Osteoblast (primary cell): ENCODE data around the gene LRRC18. TPM values are rescaled to one million over a fixed set of nuclear protein-coding genes. Genes with fewer than 3 reads are reported as not detected.

Experiments
- DNase-seq: peaks from one replicate; pipeline ENCODE4 v3.0.0; 2011; ENCODE audit warnings: low spot score, mixed read lengths; ENCODE audit not compliant: insufficient read length; ENCODE audit errors: missing footprints
- H2AFZ ChIP-seq: 2 replicates; pipeline ENCODE4 v1.6.0; 2011; ENCODE audit warnings: mild to moderate bottlenecking, low read length
- H3K27ac ChIP-seq: 2 replicates; pipeline ENCODE4 v1.5.1; 2011; ENCODE audit warnings: mild to moderate bottlenecking, low read depth, low read length, moderate library complexity
- H3K27me3 ChIP-seq: 2 replicates; pipeline ENCODE4 v1.6.0; 2012; ENCODE audit warnings: mild to moderate bottlenecking, control low read depth, inconsistent platforms, low read length, moderate library complexity; ENCODE audit not compliant: insufficient read depth
- H3K36me3 ChIP-seq: 2 replicates; pipeline ENCODE4 v1.5.1; 2011; ENCODE audit warnings: mild to moderate bottlenecking, low read length, control low read depth, moderate library complexity; ENCODE audit not compliant: insufficient read depth
- H3K4me1 ChIP-seq: 2 replicates; pipeline ENCODE4 v1.5.1; 2011; ENCODE audit warnings: mild to moderate bottlenecking, low read length, control low read depth, moderate library complexity; ENCODE audit not compliant: insufficient read depth
- H3K4me2 ChIP-seq: 2 replicates; pipeline ENCODE4 v1.6.0; 2011; ENCODE audit warnings: mild to moderate bottlenecking, low read length; ENCODE audit not compliant: insufficient read depth
- H3K4me3 ChIP-seq: fragments of 200-600 bp; sonication (generic); 3 replicates; pipeline ENCODE4 v1.5.1; 2012; ENCODE audit warnings: mild to moderate bottlenecking, low read length, inconsistent platforms; ENCODE audit not compliant: insufficient read depth
- H3K79me2 ChIP-seq: 2 replicates; pipeline ENCODE4 v1.6.0; 2012; ENCODE audit warnings: mild to moderate bottlenecking, low read length, control low read depth, inconsistent platforms; ENCODE audit not compliant: insufficient read depth
- H3K9me3 ChIP-seq: 2 replicates; pipeline ENCODE4 v1.5.1; 2011; ENCODE audit warnings: low read depth, low read length, control low read depth
- H4K20me1 ChIP-seq: 2 replicates; pipeline ENCODE4 v1.6.0; 2012; ENCODE audit warnings: mild to moderate bottlenecking, low read length, control low read depth; ENCODE audit not compliant: insufficient read depth
- total RNA-seq: library from RNA; depleted of rRNA; stranded (reverse); fragments of >200 nt; gene quantifications from 2 replicates; pipeline ENCODE4 v1.2.3, GENCODE V29; 2012
- TF ChIP-seq, protein P1 (sequence below): IDR thresholded peaks from 2 replicates; pipeline ENCODE4 v1.5.1; 2011; ENCODE audit warnings: mild to moderate bottlenecking, low read depth, low read length, moderate library complexity; ENCODE audit errors: extremely low read depth

The LRRC18 gene
- total RNA-seq, 1 donor = not detected

DNA sequence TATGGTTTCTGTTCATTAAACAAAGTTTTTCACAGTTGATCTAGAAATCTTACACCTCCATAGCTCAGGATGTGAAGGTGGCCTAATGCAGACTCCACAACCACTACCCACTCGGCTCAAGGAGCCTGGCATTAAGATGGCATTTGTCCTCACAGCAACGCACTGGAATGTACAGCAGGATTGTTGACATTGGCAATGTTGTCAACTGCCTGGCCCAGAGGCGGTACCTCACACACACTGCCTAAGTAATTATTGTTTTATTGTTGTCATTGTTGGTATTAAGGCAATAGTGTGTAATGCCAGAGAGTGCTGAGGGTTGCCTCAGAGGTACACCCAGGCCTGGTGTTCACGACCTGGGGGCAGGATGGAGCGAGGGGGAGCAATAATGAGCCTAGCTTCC, 38.3 kb downstream of the LRRC18 start:
- Histone ChIP-seq H3K36me3 (no peaks in the 10 kb centered on the region), H3K27me3 (peaks cover 3% of the 10 kb centered on the region), H3K4me1 (no peaks in the 10 kb centered on the region), H3K9me3 (no peaks in the 10 kb centered on the region), H3K4me2 (no peak overlapping the region), H3K27ac (no peak overlapping the region), H3K4me3 (no peak overlapping the region), H2AFZ (no peak overlapping the region), H4K20me1 (no peaks in the 10 kb centered on the region), H3K79me2 (no peaks in the 10 kb centered on the region)
- TF ChIP-seq, protein P1, sequence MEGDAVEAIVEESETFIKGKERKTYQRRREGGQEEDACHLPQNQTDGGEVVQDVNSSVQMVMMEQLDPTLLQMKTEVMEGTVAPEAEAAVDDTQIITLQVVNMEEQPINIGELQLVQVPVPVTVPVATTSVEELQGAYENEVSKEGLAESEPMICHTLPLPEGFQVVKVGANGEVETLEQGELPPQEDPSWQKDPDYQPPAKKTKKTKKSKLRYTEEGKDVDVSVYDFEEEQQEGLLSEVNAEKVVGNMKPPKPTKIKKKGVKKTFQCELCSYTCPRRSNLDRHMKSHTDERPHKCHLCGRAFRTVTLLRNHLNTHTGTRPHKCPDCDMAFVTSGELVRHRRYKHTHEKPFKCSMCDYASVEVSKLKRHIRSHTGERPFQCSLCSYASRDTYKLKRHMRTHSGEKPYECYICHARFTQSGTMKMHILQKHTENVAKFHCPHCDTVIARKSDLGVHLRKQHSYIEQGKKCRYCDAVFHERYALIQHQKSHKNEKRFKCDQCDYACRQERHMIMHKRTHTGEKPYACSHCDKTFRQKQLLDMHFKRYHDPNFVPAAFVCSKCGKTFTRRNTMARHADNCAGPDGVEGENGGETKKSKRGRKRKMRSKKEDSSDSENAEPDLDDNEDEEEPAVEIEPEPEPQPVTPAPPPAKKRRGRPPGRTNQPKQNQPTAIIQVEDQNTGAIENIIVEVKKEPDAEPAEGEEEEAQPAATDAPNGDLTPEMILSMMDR = no peak
- no peak for DNase-seq

DNA sequence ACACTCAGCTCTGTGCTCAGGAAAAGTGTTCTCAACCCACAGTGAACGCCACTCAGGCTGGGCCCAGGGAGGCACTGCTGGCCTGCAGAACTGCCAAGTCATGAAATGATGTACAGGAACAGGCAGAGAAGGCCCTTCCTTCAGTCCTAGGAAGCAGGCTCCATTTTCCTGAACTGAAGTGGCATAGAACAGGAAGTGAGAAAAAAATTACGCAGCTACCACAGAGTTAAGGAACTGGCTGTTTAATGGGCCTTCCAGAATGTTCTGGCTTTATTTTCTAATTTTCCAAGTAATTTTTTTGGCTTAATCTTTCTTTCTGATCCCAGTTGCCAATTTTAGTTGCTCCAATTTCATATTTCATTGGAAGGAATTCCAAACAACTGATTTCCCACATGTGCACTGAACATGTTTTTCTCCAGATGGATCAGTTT, 39.3 kb downstream of the LRRC18 start:
- DNase-seq = no peak
- no peaks in the 10 kb centered on the region for H3K79me2 ChIP-seq
- H3K36me3 ChIP-seq = no peaks in the 10 kb centered on the region
- H2AFZ ChIP-seq = no peak overlapping the region
- TF ChIP-seq, protein P1 = no peak
- H3K4me1 ChIP-seq = no peaks in the 10 kb centered on the region
- peaks cover 3% of the 10 kb centered on the region for H3K27me3 ChIP-seq
- H3K4me2 ChIP-seq = no peak overlapping the region
- H3K9me3 ChIP-seq = no peaks in the 10 kb centered on the region
- H3K4me3 ChIP-seq = no peak overlapping the region
- no peaks in the 10 kb centered on the region for H4K20me1 ChIP-seq
- H3K27ac ChIP-seq = no peak overlapping the region

DNA sequence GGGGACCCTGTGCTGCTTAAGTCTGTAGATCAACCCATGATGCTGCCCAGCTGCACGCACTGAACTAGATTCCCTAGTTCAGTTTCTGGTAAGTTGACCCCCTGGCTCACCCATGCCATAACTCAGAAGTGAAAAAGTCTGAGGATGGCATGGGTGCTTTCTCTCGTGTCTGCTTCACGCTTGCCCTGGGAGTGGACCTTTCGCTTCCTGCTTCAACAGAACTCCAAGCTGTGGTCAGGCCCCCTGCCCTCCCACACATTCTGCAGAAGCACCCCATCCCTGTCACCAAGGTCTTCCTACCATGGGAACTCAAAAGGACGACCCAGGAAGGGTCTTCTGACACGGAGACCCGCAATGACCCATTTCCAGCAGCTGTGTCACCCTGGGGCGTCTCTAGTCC, 39.9 kb downstream of the LRRC18 start:
- no peaks in the 10 kb centered on the region for H3K36me3 ChIP-seq
- H4K20me1 ChIP-seq = no peaks in the 10 kb centered on the region
- no peak overlapping the region for H3K4me3 ChIP-seq
- no peaks in the 10 kb centered on the region for H3K9me3 ChIP-seq
- no peak overlapping the region for H2AFZ ChIP-seq
- H3K79me2 ChIP-seq = no peaks in the 10 kb centered on the region
- no peak overlapping the region for H3K4me2 ChIP-seq
- no peaks in the 10 kb centered on the region for H3K4me1 ChIP-seq
- TF ChIP-seq, protein P1 = no peak
- no peak for DNase-seq
- peaks cover 3% of the 10 kb centered on the region for H3K27me3 ChIP-seq
- no peak overlapping the region for H3K27ac ChIP-seq

DNA sequence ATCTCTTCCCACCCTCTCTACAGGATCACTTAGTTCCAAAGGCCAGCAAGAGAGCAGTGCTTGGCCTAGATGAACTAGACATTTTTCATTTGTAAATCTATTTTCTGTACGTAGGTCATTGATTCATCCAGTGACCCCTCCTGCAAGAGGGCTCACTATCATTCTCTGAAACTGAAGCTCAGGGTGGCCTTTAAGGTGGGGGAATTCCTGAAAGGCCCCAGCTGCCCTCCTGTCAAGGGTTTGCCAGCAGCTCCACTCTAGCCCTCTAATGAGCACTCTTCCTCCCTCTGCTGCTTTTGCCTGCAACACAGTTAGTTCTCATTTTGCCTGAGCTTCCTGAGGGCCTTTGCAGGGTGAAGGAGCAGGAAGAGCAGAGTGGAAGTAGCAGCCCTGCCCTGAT, 41.2 kb downstream of the LRRC18 start:
- H3K27ac ChIP-seq = no peak overlapping the region
- H3K4me1 ChIP-seq = no peaks in the 10 kb centered on the region
- H3K79me2 ChIP-seq = no peaks in the 10 kb centered on the region
- H2AFZ ChIP-seq = no peak overlapping the region
- H3K36me3 ChIP-seq = no peaks in the 10 kb centered on the region
- H3K27me3 ChIP-seq = peaks cover 3% of the 10 kb centered on the region
- DNase-seq = no peak
- no peaks in the 10 kb centered on the region for H4K20me1 ChIP-seq
- TF ChIP-seq, protein P1 = no peak
- no peaks in the 10 kb centered on the region for H3K9me3 ChIP-seq
- no peak overlapping the region for H3K4me3 ChIP-seq
- H3K4me2 ChIP-seq = no peak overlapping the region
